Erythroblast (primary cell): ENCODE data around the gene POLD1.

Source experiments
- GATA1 ChIP-seq: IDR thresholded peaks from 2 replicates; pipeline ENCODE4 v1.6.1; 2011; ENCODE audit warnings: low read depth, mild to moderate bottlenecking, control low read depth, low read length, moderate library complexity
- POLR2A ChIP-seq: IDR thresholded peaks from 2 replicates; pipeline ENCODE4 v1.6.1; 2011; ENCODE audit warnings: mild to moderate bottlenecking, low read length

DNA sequence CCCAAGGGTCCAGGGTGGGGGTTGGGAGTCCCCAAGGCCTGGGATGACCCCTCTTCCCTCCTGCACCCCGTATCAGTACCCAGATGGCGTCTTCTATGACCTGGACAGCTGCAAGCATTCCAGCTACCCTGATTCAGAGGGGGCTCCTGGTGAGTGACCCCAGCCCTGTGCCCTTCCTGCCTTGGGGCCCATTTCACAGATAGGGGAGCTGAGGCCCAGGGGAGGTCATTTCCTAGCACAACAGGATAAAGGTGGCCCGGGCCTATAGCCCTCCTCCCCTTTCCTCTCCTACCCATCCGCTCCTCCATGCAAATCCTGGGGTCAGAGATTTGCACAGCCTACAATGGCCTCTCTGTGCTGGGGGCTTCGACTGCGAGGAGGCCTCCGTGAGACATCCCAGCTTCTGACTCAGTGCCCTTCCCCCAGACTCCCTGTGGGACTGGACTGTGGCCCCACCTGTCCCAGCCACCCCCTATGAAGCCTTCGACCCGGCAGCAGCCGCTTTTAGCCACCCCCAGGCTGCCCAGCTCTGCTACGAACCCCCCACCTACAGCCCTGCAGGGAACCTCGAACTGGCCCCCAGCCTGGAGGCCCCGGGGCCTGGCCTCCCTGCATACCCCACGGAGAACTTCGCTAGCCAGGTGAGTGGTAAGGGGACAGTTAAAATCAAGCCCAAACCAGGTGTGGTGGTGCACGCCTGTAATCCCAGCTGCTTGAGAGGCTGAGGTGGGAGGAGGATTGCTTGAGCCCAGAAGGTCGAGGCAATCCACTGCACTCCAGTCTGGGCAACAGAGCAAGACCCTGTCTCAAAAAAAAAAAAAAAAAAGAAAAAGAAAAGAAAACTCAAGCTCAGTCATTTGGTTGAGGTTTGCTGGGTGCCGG, 38.5 kb downstream of the POLD1 start:
- TF ChIP-seq POLR2A (no peak), GATA1 (no peak)
